Measurements from ENCODE around the gene KHDC4.
A peak's percentile ranks its signal among the peaks of the same experiment; 100 is the strongest.

Gene KHDC4

GRCh38 chr1:155934097-155934935 is at the start of gene KHDC4:
Gene KHDC4 (minus strand): TSS chr1:155934413. CDS start chr1:155934373, 40 bp downstream.
- intact Hi-C loops (cut with DNase I): loop anchor here (2.0 to 5.0 kb wide), 2 partner anchors 54 to 72 kb away; no protein-coding TSS in a partner anchor
- DNase-seq: peak; percentile 92 to 99 (median 97)

DNA sequence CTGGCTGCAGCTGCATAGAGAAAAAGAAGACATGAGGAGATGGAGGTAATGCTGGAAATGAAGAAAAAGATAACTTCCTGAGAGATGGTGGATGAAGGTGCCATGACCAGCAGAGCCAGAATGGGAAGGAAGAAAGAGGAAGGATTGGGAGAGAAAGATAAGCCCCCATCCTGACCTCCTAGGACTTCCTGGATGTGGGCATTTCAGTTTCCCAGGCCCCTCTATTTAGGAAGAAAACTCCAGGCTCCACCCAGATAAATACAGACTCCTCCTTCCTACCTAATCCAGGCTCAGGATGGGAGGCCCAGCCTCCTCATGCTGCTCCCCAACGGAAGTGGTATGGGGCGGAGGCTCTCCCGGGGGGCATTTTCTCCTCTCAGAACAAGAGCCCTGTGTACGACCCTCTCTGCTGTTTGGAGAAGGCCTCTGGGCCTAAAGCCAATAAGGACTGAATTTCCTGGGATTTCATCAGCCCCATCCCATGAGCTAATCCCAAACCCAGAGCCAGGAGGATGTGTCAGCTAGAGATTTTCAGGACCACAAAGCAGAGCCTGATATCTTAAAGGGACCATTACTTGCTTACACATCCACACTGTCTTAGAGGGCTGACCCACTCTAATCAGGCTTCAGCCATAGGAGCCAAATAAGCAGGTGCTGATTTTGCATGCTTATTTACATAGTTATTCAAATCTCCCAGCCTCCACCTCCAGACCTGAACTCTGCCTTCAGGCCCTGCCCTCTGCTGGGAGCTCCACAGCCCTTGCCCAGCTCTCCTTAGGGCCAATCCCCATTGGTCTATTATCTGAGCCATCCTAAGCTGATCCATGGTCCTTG is 49.2 kb upstream of the KHDC4 start:
- peak in 2 of 42 donors; percentile 31 to 51 for DNase-seq
- intact Hi-C loops (cut with DNase I): loop anchor here (10.0 kb wide), 1 partner anchor 71 kb away; the partner anchor contains the start of genes LAMTOR2 and UBQLN4

- intact Hi-C loops (cut with DNase I): loop anchor here (10.0 kb wide), 1 partner anchor 73 kb away; the partner anchor contains the start of genes LAMTOR2 and UBQLN4
Measured at GRCh38 chr1:155982106-155982505, 47.9 kb upstream of the KHDC4 start.

GRCh38 chr1:155981266-155982088 is 47.3 kb upstream of the KHDC4 start:
- no peak for DNase-seq
- intact Hi-C loops (cut with DNase I): loop anchor here (10.0 kb wide), 1 partner anchor 73 kb away; the partner anchor contains the start of genes LAMTOR2 and UBQLN4

More at GRCh38 chr1:155982106-155982505, 47.9 kb upstream of the KHDC4 start:
- no peak for DNase-seq

DNA sequence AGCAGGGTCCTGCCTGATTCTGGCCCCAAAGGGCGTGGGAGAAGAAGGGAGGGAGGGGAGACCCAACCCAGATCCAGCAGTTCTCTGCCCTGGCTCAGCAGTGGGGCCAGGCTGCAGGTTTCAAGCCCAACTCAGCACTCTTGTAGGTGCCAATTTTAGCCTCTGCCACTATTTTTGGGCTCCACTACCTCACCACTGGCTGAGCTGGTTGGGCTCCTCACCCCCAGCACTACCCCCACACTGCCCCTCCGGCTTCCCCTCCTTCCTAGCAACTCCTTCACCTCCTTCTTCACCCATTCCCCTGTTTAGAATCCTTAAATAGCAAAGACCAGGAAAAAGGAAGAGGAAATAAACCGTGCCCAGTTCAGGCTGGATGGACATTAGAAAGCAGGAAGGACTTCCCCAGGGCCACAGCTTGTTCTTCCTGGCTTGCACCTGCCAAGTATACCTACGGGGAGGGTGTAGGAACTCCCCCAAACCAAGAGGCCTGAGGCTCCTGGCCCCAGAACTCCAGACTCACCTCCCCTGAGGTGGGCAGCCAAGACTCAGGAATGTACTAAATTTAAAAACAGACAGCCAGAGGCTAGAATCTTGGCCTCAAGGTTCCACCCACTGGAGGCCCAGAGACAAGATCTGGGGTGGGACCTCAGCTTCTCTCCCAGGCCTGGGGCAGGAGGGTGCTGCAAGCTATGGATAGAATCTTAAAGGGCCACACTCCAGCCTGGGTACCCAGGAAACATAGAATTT is 45.6 kb upstream of the KHDC4 start:
- intact Hi-C loops (cut with DNase I): loop anchor here (10.0 kb wide), 1 partner anchor 75 kb away; the partner anchor contains the start of genes LAMTOR2 and UBQLN4
- no peak for DNase-seq

GRCh38 chr1:155978973-155979429 is 44.8 kb upstream of the KHDC4 start:
- peak in 1 of 42 donors; percentile 44 for DNase-seq
- intact Hi-C loops (cut with DNase I): no loop called here

DNA sequence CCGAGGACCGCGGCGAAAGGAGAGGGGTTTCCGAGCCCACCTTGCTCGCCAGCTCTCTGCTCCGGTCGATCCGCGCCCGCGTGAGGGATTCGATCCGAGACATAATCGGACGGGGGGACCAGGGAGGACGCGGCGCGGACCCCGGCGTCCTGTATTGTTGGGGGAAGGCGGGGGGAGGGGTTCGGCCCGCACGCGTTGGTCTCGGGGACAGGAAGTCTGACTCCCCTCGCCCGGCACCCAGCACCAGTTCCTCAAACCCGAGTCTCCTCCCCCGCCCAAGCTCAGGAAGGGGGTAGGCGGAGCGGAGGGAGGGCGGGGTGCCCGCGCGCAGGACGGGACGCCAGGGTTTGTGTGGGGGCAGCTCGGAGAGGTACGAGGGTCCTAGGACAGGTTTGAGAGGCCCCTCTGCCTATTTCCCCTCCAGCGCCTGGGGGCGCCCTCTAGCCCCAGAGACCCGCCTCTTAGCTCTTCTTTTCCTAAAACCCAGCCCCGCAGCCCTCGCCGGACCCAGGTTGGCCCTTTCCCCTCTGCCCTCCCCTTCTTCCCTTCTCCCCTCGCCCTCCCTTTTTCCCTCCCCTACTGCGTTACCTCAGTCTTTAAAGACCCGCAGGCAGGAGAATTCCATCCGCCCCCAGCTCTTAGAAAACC is 44.2 kb upstream of the KHDC4 start, which contains the start of gene ARHGEF2:
Gene ARHGEF2, minus strand, starts transcription at position 223 of the 648 bp plus-strand sequence. Its CDS starts 120 bp downstream, at position 103.
- peak; percentile 53 to 88 (median 78) for DNase-seq
- intact Hi-C loops (cut with DNase I): no loop called here

- intact Hi-C loops (cut with DNase I): no loop called here
- peak in 34 of 42 donors; percentile 50 to 81 (median 64) for DNase-seq
Measured at GRCh38 chr1:155977690-155978324, 43.6 kb upstream of the KHDC4 start.

GRCh38 chr1:155976913-155977689 is 42.9 kb upstream of the KHDC4 start:
- intact Hi-C loops (cut with DNase I): no loop called here
- DNase-seq: peak in 11 of 42 donors; percentile 27 to 70 (median 47)

DNA sequence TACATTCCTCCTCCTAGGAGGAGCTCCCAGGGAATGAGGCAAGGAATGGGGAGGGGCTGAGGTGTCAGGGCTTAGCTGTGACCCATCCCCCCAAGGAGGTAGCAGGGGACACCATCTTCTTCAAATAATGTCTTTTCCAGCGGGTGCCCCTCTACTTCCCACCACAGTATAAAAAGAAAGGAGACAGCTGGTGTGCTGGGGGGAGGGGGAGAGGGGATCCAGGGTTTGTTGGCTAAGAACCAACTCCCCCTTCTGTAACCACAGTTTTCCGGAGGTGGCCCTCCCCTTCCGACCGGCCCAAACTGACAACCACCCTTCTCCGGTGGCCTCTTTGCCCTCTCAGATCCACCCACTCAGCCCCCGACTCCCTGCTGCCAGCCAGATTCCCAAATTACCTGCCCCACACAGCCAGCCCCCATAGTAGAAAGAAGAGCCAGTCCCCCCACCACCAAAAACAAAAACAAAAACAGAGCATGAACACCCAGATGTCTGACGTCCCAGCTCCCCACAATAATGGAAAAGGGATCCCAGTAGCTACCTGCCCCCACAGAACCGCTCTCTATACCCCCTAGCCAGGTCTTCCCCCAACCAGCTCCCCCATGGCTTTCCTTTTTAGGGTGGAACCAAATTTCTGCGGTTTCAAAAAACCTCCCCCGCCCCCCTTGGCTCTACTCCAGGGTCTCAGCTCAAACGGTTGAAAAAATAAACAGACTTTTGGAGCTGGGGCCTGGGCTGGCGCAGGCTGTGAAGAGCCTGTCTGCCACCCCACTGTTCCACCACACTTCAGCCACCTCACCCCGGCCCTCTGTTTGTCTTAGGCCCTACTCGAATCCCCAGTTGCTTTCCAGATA is 42.1 kb upstream of the KHDC4 start:
- DNase-seq: peak in 28 of 42 donors; percentile 17 to 79 (median 58)
- intact Hi-C loops (cut with DNase I): no loop called here

DNA sequence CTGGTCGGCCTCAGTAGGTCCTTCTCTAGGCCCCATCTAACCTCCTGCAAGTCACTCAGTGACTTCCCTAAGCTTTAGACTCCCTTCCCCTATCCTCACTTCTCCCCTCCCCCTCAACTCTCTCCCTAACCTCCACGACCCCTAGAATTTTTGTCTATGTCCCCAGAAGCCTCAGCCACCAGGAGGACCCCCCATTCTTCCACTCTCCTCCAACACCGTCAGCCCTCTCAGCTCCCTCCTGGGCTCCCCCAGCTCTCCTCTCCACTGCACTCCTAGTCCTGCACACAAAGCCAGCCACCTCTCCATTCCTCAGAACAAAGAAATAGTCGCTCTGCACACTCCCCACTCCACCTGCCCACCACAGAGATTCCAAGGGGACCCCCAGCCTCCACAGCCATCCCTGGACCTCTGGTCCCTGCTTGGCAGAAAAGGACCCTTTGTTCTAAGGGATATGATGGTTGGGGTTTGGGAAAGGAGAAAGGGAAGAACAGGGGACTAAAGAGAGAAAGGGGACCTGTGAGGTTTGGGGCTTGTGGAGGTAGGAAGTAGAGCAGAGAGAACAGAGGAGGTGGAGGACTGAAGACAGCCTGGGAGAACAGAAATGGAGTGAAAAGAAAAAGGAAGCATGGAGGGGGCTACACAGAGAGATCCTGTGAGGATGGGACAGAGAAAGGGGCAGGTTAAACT is 41.3 kb upstream of the KHDC4 start:
- intact Hi-C loops (cut with DNase I): no loop called here
- DNase-seq: peak in 2 of 42 donors; percentile 9 to 51

DNA sequence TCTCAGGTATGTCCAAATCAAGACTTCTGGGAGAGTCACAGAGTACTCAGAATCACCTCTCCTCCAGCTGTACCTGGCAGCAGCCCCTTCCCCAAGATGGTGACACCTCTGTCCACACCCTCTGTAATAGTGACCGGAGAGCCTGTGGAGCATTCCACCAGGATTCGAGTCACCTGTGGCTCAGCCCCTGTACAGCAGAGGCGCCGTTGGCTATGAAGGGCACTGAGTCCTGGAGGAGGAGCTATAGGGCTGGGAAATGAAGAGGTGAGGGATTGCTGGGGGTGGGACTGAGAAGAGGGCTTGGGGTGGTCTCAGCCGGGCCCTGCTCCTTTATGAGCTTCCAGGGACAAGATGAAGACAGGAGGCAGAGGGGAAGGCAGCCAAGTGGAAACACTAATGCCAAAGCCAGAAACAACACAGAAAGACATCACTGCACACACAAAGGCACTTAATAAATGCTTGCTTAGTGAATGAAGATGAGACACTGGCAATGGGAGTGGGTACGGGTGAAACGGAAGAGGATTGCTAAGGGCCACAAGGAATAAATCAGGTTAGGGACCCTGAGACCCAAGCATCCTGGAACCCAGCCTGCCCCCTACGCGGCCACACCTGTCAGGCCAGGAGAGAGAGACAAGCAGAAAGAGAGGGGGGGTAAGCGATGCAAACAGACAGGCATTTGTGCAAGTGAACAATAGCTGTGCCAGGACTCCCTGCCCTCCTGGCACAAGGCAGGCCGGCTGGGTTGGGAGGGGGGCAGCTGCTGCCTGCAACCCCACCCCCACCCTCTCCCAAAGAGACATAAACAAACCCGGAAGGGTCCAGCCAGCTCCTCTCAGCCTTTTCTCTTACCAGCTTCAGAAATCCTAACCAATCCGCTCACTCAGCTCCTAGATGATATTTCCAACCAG is 40.2 kb upstream of the KHDC4 start:
- DNase-seq: peak; percentile 68 to 94 (median 85)
- intact Hi-C loops (cut with DNase I): loop anchor here (5.0 kb wide), 1 partner anchor 117 kb away; the partner anchor contains the start of genes GON4L and SYT11

- DNase-seq: peak in 2 of 42 donors; percentile 35 to 57
- intact Hi-C loops (cut with DNase I): loop anchor here (5.0 kb wide), 1 partner anchor 116 kb away; the partner anchor contains the start of genes GON4L and SYT11
Measured at GRCh38 chr1:155973723-155974122, 39.5 kb upstream of the KHDC4 start.
